Measurements from ENCODE around the gene PPME1.

Gene PPME1

DNA sequence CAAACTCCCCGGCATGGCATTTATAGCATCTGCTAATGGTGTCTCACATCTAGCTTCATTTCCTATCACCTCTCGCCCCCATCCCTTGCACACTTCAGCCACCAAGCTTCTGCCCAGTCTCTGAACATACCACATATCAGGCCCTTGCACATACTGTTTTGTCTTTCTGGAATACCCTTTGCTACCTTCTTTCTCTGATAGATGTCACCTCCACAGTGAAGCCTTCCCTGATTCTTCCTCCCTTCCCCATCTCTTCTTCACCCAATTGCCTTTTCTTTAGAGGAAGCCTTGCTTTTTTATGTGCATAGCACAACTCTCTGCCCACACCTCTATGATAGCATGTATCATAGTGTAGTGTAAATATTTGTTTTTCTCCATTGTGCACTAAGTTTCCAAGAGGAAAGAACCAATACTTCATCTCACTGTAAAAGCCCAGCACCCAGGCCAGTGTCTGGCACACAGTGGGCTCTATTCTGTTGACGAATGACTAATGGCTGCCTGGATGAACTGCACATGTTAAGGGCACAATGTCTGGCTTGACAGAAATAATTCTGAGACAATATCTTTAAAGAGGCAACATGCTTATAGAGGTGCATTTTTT, 112.6 kb downstream of the PPME1 start:
- DNase-seq: no peak

DNA sequence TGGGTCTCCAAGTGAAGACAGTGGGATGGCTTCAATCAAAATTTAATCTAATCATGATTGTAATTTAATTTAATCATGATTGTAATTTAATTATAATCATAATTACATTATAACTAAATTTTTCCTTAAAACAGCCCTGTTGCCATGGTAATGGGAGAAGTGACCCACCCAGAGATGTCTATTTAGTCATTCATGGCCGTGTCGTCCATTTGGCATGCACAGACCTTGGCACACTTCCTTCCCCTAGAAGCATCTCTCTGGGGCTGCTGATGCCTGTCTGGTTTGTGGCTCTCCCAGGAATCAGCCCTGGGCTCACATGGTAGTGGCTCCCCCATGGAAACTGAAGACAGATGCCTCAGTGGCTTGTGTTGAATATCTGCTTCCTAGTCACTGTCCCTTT, 113.4 kb downstream of the PPME1 start:
- DNase-seq: no peak

DNA sequence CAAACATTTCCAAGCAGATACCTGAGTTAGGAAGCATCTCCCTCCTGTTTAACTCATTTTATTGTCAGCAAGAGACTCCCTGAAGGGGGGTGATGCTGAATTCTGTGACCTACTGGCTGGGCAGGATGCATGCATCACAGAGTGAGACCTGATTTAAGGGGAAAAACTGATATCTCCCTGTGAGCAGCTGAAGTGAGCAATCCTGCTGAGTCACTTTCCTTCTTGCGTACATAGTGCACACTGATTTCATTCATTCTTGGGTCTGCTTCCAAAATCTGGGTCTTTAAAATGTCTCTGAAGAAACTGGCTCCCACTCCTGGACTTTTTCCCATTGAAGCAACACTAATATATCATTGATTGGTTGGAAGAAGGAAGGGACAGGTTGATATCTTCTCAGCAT, 117.1 kb downstream of the PPME1 start:
- DNase-seq: peak; percentile 44

DNA sequence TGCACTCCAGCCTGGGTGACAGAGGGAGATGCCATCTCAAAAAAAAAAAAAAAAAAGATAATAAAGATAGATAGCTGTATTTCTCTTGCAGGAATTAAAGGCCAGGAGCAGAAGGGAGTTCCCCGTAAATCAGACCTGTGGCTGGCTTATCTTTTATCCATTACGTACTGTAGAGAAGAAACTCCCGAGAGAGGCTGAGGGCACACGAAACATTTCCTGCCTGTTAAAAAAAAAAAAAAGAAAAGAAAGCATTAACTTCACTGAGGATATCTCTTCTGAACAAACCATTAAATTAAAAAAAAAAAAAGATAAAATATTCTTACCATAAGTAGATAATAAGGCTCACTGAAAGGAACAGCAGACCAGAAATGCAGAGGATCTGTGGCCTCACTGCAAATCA, 117.8 kb downstream of the PPME1 start:
- no peak for DNase-seq

DNA sequence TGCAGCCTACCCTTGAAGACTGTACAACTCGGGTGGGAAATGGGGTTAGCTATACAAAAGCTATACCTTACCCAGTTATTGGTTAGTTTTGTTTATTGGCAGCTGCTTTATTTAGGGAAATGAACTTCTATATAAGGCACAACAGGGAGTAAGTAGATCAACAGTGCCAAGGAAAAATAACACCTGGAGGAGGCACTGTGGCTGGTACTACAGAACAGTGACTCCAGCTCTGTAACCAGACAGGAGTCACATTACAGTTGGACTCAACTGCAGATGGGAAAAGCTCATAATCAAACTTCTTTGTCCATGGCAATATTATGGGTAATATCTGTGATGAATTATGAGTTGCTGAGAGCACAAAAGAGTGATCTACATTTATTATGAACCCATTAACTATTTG, 126.4 kb downstream of the PPME1 start:
- DNase-seq: no peak

DNA sequence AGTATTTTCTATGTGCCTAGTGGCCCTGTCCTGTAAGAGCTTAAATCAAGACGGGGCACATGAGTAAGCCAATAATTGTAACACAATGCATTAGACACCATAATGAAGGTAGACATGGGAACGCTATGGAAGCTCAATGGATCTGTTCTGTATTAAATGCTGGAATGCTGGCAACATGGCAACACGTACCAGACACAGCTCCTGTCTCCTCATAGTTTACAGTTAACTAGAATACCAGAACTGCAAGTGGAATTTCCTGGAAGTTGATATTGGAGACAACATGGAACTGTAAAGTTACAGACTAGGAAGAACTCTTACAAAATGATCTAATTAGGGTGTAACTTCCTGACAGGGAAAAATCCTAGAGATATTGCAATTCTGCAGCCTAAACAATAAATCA, 127.9 kb downstream of the PPME1 start:
- no peak for DNase-seq

Data from inflammatory macrophage treated with lipopolysaccharide for 4 hours (primary cell).